CD14-positive monocyte (primary cell): ENCODE data around the gene BUB3. TPM values are rescaled to one million over a fixed set of nuclear protein-coding genes. Genes with fewer than 3 reads are reported as not detected.
A peak's percentile ranks its signal among the peaks of the same experiment; 100 is the strongest.

Source experiments
- DNase-seq, 3 donors: peaks; one replicate each; pipeline ENCODE4 v3.0.0-alpha.2; 2011 to 2022
- H2AFZ ChIP-seq: 2 replicates; pipeline ENCODE4 v1.6.0; 2012; ENCODE audit warnings: mild to moderate bottlenecking, low read depth, low read length, inconsistent platforms; ENCODE audit not compliant: insufficient read depth, poor library complexity, severe bottlenecking
- H3K27ac ChIP-seq, 2 donors: 1 replicate in 1 of 2; 2 replicates in 1 of 2; pipeline ENCODE4 v1.5.1; 2012 to 2013; ENCODE audit warnings: low read length in 2 of 2, control low read depth in 1 of 2, inconsistent platforms in 1 of 2, low read depth in 1 of 2, mild to moderate bottlenecking in 1 of 2
- H3K27me3 ChIP-seq, 2 donors: one replicate each; pipeline versions ENCODE4 v1.6.0 to v1.6.1; 2011 to 2013; ENCODE audit warnings: low read length in 2 of 2; ENCODE audit not compliant: control insufficient read depth in 2 of 2, insufficient read depth in 2 of 2
- H3K36me3 ChIP-seq, 2 donors: replicated peaks in 1 of 2; 1 replicate in 1 of 2; 2 replicates in 1 of 2; pipeline versions ENCODE4 v1.5.1 to v1.6.1; 2012 to 2013; ENCODE audit warnings: low read length in 2 of 2, control low read depth in 1 of 2, inconsistent platforms in 1 of 2, mild to moderate bottlenecking in 1 of 2; ENCODE audit not compliant: insufficient read depth in 2 of 2, control insufficient read depth in 1 of 2
- H3K4me1 ChIP-seq, 2 donors: 1 replicate in 1 of 2; 2 replicates in 1 of 2; pipeline versions ENCODE4 v1.5.1 to v1.6.1; 2012 to 2013; ENCODE audit warnings: low read length in 2 of 2, control low read depth in 1 of 2, inconsistent platforms in 1 of 2, mild to moderate bottlenecking in 1 of 2, moderate library complexity in 1 of 2; ENCODE audit not compliant: insufficient read depth in 2 of 2, control insufficient read depth in 1 of 2
- H3K4me2 ChIP-seq: replicated peaks from 2 replicates; pipeline ENCODE3; 2012; ENCODE audit warnings: low read length, moderate library complexity, mild to moderate bottlenecking; ENCODE audit not compliant: poor library complexity, severe bottlenecking; ENCODE audit errors: extremely low read depth
- H3K4me3 ChIP-seq, 3 experiments: fragments of 200-600 bp in 1 of 3; sonication (generic) in 1 of 3; replicated peaks in 1 of 3; 1 replicate in 2 of 3; 2 replicates in 1 of 3; pipeline ENCODE4 v1.5.1; 2011 to 2013; ENCODE audit warnings: low read length in 3 of 3, mild to moderate bottlenecking in 3 of 3, control low read depth in 2 of 3, low read depth in 2 of 3, inconsistent platforms in 1 of 3, moderate library complexity in 1 of 3
- H3K79me2 ChIP-seq: 2 replicates; pipeline ENCODE4 v1.6.0; 2012; ENCODE audit warnings: mild to moderate bottlenecking, control low read depth, inconsistent platforms, low read length, moderate library complexity; ENCODE audit not compliant: insufficient read depth
- H3K9ac ChIP-seq: 2 replicates; pipeline ENCODE4 v1.6.0; 2017; ENCODE audit warnings: low read length, mild to moderate bottlenecking; ENCODE audit not compliant: insufficient read depth, poor library complexity, severe bottlenecking
- H3K9me3 ChIP-seq, 2 donors: replicated peaks in 1 of 2; 1 replicate in 1 of 2; 2 replicates in 1 of 2; pipeline versions ENCODE4 v1.5.1 to v1.6.1; 2012 to 2013; ENCODE audit warnings: low read length in 2 of 2, control low read depth in 1 of 2; ENCODE audit not compliant: control insufficient read depth in 1 of 2, insufficient read depth in 1 of 2
- H4K20me1 ChIP-seq: 2 replicates; pipeline ENCODE4 v1.6.0; 2012; ENCODE audit warnings: mild to moderate bottlenecking, low read length, control low read depth, moderate library complexity; ENCODE audit not compliant: insufficient read depth
- H3K27ac Mint-ChIP-seq, 7 donors: one replicate each; pipeline ENCODE4 v1.8.0; 2020; ENCODE audit warnings: mild to moderate bottlenecking in 7 of 7, mixed read lengths in 7 of 7, moderate library complexity in 6 of 7, inconsistent platforms in 2 of 7
- H3K27me3 Mint-ChIP-seq, 3 donors: one replicate each; pipeline ENCODE4 v1.8.0; 2021 to 2022; ENCODE audit warnings: low read depth in 3 of 3, mild to moderate bottlenecking in 3 of 3, mixed read lengths in 3 of 3, moderate library complexity in 3 of 3, inconsistent platforms in 1 of 3
- H3K36me3 Mint-ChIP-seq, 2 donors: one replicate each; pipeline ENCODE4 v1.8.0; 2020; ENCODE audit warnings: mixed read lengths in 2 of 2, inconsistent platforms in 1 of 2, mild to moderate bottlenecking in 1 of 2
- H3K4me1 Mint-ChIP-seq: one replicate; pipeline ENCODE4 v1.8.0; 2020; ENCODE audit warnings: mild to moderate bottlenecking, mixed read lengths
- H3K4me3 Mint-ChIP-seq, 2 donors: one replicate each; pipeline ENCODE4 v1.8.0; 2020; ENCODE audit warnings: mild to moderate bottlenecking in 2 of 2, mixed read lengths in 2 of 2, moderate library complexity in 1 of 2
- H3K9me3 Mint-ChIP-seq, 7 donors: one replicate each; pipeline ENCODE4 v1.8.0; 2020 to 2022; ENCODE audit warnings: mixed read lengths in 7 of 7, mild to moderate bottlenecking in 6 of 7, moderate library complexity in 6 of 7, inconsistent platforms in 2 of 7
- CTCF ChIP-seq: fragments of 200-600 bp; IDR thresholded peaks from one replicate; pipeline ENCODE4 v1.8.0; 2022; ENCODE audit warnings: antibody characterized with exemption, mild to moderate bottlenecking
- WGBS: methylation state at CpG from one replicate; pipeline ENCODE4 v1.1.5; 2013; ENCODE audit warnings: missing lambda C conversion rate; ENCODE audit not compliant: insufficient coverage; 5-methylcytosine and 5-hydroxymethylcytosine counted together
- intact Hi-C, 2 donors: fragments of 100-400 bp; cut with micrococcal nuclease; formaldehyde crosslinking; loops; one replicate each; pipeline versions ENCODE4 v1.15.0 to v1.15.1; 2023
- polyA plus RNA-seq, 3 donors: library from polyadenylated mRNA; depleted of rRNA in 1 of 3; unstranded in 2 of 3; stranded (reverse) in 1 of 3; fragments of 300-500 nt in 2 of 3; fragments of >200 nt in 1 of 3; fragmentation: Illumina TruSeq in 2 of 3; gene quantifications; 1 replicate in 2 of 3; 2 replicates in 1 of 3; pipeline ENCODE4 v1.2.3, GENCODE V29; 2012 to 2021

Gene BUB3
- polyA plus RNA-seq, 3 donors: 61.2 to 96.4 (median 80.4) TPM

- Mint-ChIP-seq H3K4me1 (peaks cover 46% of the 10 kb centered on the region), H3K27ac (no peak overlapping the region)
- no peak overlapping the region for H3K4me3 ChIP-seq
These were observed 7.9 kb upstream of the BUB3 start for GRCh38 chr10:123146013-123146893.

More at GRCh38 chr10:123146013-123146893, 7.9 kb upstream of the BUB3 start:
- no peaks in the 10 kb centered on the region for H3K36me3 ChIP-seq
- WGBS: under 1% methylated on average over 46 of the region's 59 CpGs
- H4K20me1 ChIP-seq: no peaks in the 10 kb centered on the region
- peaks cover 3 to 16% of the 10 kb centered on the region in 2 donors for H3K36me3 Mint-ChIP-seq
- H3K27me3 ChIP-seq: peaks cover 90 to 100% of the 10 kb centered on the region in 2 donors
- no peak overlapping the region for H3K27ac ChIP-seq
- H2AFZ ChIP-seq: no peak overlapping the region
- H3K9me3 Mint-ChIP-seq: peaks cover 0 to 27% (median 18%) of the 10 kb centered on the region in 7 donors
- no peak overlapping the region for H3K9ac ChIP-seq
- H3K27me3 Mint-ChIP-seq: peaks cover 91 to 99% (median 96%) of the 10 kb centered on the region in 3 donors
- H3K4me3 Mint-ChIP-seq: peak overlapping the region in 1 of 2 donors; percentile 88
- H3K4me1 ChIP-seq: peaks cover 30 to 34% of the 10 kb centered on the region in 2 donors
- DNase-seq: no peak
- no peaks in the 10 kb centered on the region for H3K79me2 ChIP-seq
- H3K9me3 ChIP-seq: peaks cover 3 to 69% of the 10 kb centered on the region in 2 donors
- intact Hi-C loops: no loop called here
- no peak overlapping the region for H3K4me2 ChIP-seq
- no peak for TF ChIP-seq CTCF
